Heart left ventricle (tissue), 13 donors: Measurements from ENCODE around the gene HDX.

Source experiments
- POLR2A ChIP-seq, 2 donors: fragments of 450-650 bp; IDR thresholded peaks; one replicate each; pipeline ENCODE4 v1.6.1; 2017; ENCODE audit warnings: antibody characterized with exemption in 2 of 2, mild to moderate bottlenecking in 2 of 2, moderate library complexity in 2 of 2
- TF ChIP-seq, protein P1 (sequence below), 12 donors: fragments of 200-600 bp; sonication (generic) in 4 of 12; IDR thresholded peaks; one replicate each; pipeline versions ENCODE4 v1.5.0 to v1.8.0; 2018 to 2022; ENCODE audit warnings: antibody characterized with exemption in 12 of 12, mild to moderate bottlenecking in 5 of 12
- donor health status: ischemic (EF 13 %, LVEDD 7.1; RV severe dilation, severe dysfunction).
- donor health status: DM: no; HTN: yes; CAD: no.
- donor health status: DM: no; HTN: no; CAD: no.
- donor health status: ischemic (EF 25% LVEDD 6.9; RV normal size, moderate dysfunction).
- donor health status: ischemic (EF 25% LVEDD 5.7; RV mildly dilated, moderate dysfunction).
- donor health status: ischemic (EF 35%, LVEDD 5.7; RV mildly dilated, moderate dysfunction).
- donor health status: nonischemic (EF 11% LVEDD 7.7; RV severe dilation, severe dysfunction).
- donor health status: DM: yes; HTN: yes; CAD: no.
- donor health status: PGD.
- donor health status: ischemic (EF 29% LVEDD 5.4; RV normal size, mild dysfunction).
- donor health status: nonischemic (EF 23%, LVEDD 6.1; RV moderate dilation, normal function).

DNA sequence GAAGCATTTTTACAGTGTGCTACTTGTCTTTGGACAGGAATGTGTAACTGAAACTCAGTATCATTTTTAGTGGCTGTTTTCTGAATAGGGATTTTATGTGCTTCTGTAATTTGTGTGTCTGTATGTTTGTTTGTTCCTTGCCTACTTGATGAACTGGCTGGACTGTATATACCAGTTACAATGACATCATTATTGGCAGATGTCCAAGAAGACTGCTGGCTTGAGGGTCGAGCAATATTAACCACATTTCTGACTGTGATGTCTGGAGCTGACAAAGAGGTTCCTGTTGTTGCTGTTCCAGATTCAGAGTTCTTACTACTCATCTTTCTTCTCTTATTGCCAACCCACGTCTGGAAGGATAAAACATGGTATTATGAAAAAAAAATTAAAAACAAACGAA lies 33.0 kb downstream of the HDX start:
- TF ChIP-seq POLR2A (IDR thresholded peaks at IDR 0.05), result no peak
- TF ChIP-seq, protein P1, sequence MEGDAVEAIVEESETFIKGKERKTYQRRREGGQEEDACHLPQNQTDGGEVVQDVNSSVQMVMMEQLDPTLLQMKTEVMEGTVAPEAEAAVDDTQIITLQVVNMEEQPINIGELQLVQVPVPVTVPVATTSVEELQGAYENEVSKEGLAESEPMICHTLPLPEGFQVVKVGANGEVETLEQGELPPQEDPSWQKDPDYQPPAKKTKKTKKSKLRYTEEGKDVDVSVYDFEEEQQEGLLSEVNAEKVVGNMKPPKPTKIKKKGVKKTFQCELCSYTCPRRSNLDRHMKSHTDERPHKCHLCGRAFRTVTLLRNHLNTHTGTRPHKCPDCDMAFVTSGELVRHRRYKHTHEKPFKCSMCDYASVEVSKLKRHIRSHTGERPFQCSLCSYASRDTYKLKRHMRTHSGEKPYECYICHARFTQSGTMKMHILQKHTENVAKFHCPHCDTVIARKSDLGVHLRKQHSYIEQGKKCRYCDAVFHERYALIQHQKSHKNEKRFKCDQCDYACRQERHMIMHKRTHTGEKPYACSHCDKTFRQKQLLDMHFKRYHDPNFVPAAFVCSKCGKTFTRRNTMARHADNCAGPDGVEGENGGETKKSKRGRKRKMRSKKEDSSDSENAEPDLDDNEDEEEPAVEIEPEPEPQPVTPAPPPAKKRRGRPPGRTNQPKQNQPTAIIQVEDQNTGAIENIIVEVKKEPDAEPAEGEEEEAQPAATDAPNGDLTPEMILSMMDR (IDR thresholded peaks at IDR 0.05), result no peak
